Activated CD4-positive, alpha-beta T cell treated with anti-CD3 and anti-CD28 coated beads, Interleukin-2, amount 10 ng/mL, durations not matched to agents 7 days and 5 days (primary cell): Measurements from ENCODE around the gene POC1A. TPM values are rescaled to one million over a fixed set of nuclear protein-coding genes. Genes with fewer than 3 reads are reported as not detected.

ENCODE experiments used
- total RNA-seq, 2 experiments: library from RNA; stranded (reverse); gene quantifications; one replicate each; pipeline ENCODE4 v1.2.3, GENCODE V29; 2021

Gene POC1A
- total RNA-seq, 2 experiments from 2014 or later, result 26.9 to 28.2 TPM

Other genes starting within 250 kb of the POC1A start
- 10 to 100 TPM; 24.3 to 25.1 TPM for gene RRP9, start 212.5 kb downstream of the POC1A start, total RNA-seq
- gene PARP3, start 212.1 kb downstream of the POC1A start, total RNA-seq, result 10 to 100 TPM; 22.1 to 22.9 TPM
- gene GPR62, start 199.0 kb downstream of the POC1A start, total RNA-seq, result not detected
- gene PCBP4, start 187.0 kb downstream of the POC1A start, total RNA-seq, result 10 to 100 TPM; 21.4 to 27.2 TPM
- gene ABHD14B, start 180.4 kb downstream of the POC1A start, total RNA-seq, result 10 to 100 TPM; 47.8 to 51.4 TPM
- gene ABHD14A, start 179.4 kb downstream of the POC1A start, total RNA-seq, result 10 to 100 TPM; 11.5 to 16.7 TPM
- gene ACY1, start 170.9 kb downstream of the POC1A start, total RNA-seq, result 10 to 100 TPM; 16.5 to 19.4 TPM
- 1,000 to 10,000 TPM; 1,423 to 1,425 TPM for gene RPL29, start 158.5 kb downstream of the POC1A start, total RNA-seq
- gene DUSP7, start 97.9 kb downstream of the POC1A start, total RNA-seq, result 10 to 100 TPM; 38.3 to 42.0 TPM
- 10 to 100 TPM; 47.5 to 58.4 TPM for gene ALAS1, start 43.7 kb upstream of the POC1A start, total RNA-seq
- under 1 TPM; 0.55 to 0.65 TPM for gene TLR9, start 71.2 kb upstream of the POC1A start, total RNA-seq
- gene TWF2, start 84.7 kb upstream of the POC1A start, total RNA-seq, result 100 to 1,000 TPM; 117 to 119 TPM
- 10 to 100 TPM; 82.2 to 92.7 TPM for gene PPM1M, start 91.3 kb upstream of the POC1A start, total RNA-seq
- gene WDR82, start 124.2 kb upstream of the POC1A start, total RNA-seq, result 100 to 1,000 TPM; 140 to 143 TPM
- gene GLYCTK, start 133.4 kb upstream of the POC1A start, total RNA-seq, result 10 to 100 TPM; 25.0 to 29.4 TPM
- 10 to 100 TPM; 25.2 to 25.7 TPM for gene DNAH1, start 161.9 kb upstream of the POC1A start, total RNA-seq